Vagina (tissue), 2 donors: ENCODE results near the gene TPRN. TPM values are rescaled to one million over a fixed set of nuclear protein-coding genes. Genes with fewer than 3 reads are reported as not detected.

Source experiments
- DNase-seq, 2 donors: peaks; one replicate each; pipeline ENCODE4 v3.0.0-alpha.2; 2017; ENCODE audit errors: extremely low spot score in 2 of 2
- H3K27ac ChIP-seq: fragments of 200-600 bp; sonication (generic); one replicate; pipeline ENCODE4 v1.5.1; 2019
- H3K27me3 ChIP-seq: fragments of 200-600 bp; sonication (generic); one replicate; pipeline ENCODE4 v1.5.1; 2019
- H3K36me3 ChIP-seq, 2 donors: fragments of 200-600 bp; sonication (generic); one replicate each; pipeline ENCODE4 v1.5.1; 2017 to 2019
- H3K4me1 ChIP-seq: fragments of 200-600 bp; sonication (generic); one replicate; pipeline ENCODE4 v1.5.1; 2019
- H3K4me3 ChIP-seq, 2 donors: fragments of 200-600 bp; sonication (generic); 1 replicate in 1 of 2; 2 replicates in 1 of 2; pipeline ENCODE4 v1.5.1; 2016 to 2019
- H3K9me3 ChIP-seq: fragments of 200-600 bp; sonication (generic); one replicate; pipeline ENCODE4 v1.5.1; 2019
- POLR2A ChIP-seq, 2 donors: fragments of 450-650 bp; IDR thresholded peaks; one replicate each; pipeline ENCODE4 v1.6.1; 2017; ENCODE audit warnings: antibody characterized with exemption in 2 of 2, mild to moderate bottlenecking in 2 of 2, moderate library complexity in 2 of 2
- POLR2AphosphoS5 ChIP-seq, 2 donors: sonication (generic); formaldehyde crosslinking; IDR thresholded peaks; one replicate each; pipeline ENCODE4 v1.9.0; 2017; ENCODE audit warnings: antibody characterized with exemption in 2 of 2, mild to moderate bottlenecking in 2 of 2, low read depth in 1 of 2; ENCODE audit not compliant: insufficient read depth in 1 of 2
- intact Hi-C: fragments of 100-400 bp; cut with DNase I; formaldehyde crosslinking; loops from one replicate; pipeline ENCODE4 v1.15.1; 2023
- total RNA-seq: library from RNA; depleted of rRNA; stranded (reverse); fragments of >200 nt; gene quantifications from one replicate; pipeline ENCODE4 v1.2.3, GENCODE V29; 2016
- TF ChIP-seq, protein P1 (sequence below), 3 experiments: fragments of 450-650 bp in 2 of 3; fragments of 200-600 bp in 1 of 3; sonication (generic) in 1 of 3; IDR thresholded peaks; one replicate each; pipeline ENCODE4 v1.5.1; 2017 to 2019; ENCODE audit warnings: antibody characterized with exemption in 3 of 3, mild to moderate bottlenecking in 2 of 3, moderate library complexity in 2 of 3

The TPRN gene
- total RNA-seq, 1 donor from 2014 or later: 6.9 TPM

DNA sequence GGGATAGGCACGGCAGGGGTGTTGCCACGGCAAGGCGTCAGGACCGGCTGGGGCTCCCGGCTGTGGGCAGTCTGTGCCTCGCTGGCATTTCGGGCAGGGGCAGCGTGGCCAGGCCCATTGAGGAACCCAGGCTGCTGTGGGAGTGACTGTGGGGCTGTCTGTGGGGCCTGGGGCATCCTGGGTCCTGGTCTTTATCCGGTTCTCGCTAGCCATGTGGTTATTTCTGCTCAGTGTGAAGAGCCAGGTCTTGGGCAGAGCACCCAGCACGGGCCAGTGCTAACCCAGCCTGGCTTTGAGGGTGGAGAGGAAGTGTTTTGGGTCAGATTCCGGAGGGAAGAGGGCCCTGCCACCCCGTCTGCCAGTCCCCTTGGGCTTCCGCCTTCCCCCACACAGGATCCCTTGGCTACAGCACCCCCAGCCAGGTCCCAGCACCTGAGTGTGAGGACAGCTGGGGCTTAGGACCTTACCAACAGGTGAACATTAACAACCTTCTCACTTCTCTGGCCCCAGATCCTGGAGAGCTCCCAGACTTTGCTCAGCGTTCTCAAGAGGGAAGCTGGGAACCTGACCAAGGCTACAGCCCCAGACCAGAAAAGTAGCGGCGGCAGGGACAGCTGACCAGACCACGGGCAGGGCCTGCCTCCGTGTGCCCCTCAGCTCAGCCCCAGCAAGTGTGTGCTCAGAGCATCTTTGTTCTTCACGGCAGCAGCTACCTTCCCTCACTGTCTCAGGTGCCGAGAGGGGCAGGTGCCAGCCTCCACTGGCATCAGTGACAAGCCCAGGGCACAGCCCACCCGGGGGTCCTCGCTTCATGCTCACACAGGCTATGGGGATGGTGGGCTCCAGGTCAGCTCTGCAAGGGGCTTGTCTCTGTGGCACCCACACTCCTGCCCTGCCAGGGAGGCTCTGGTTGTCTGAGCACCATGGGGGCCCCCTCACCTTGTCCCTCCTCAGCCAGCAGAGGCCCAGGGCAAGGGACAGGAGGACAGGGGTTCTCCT, 10.9 kb downstream of the TPRN start:
- no peaks in the 10 kb centered on the region for H3K27me3 ChIP-seq
- no peak for TF ChIP-seq POLR2A (IDR thresholded peaks at IDR 0.05)
- intact Hi-C loops: loop anchor here (5.0 kb wide), 1 partner anchor 38 kb away; the partner anchor contains the start of genes CYSRT1 and RNF224
- peak overlapping the region; percentile 70 to 88 for H3K4me3 ChIP-seq
- H3K27ac ChIP-seq: peak overlapping the region; percentile 93
- peaks cover 55% of the 10 kb centered on the region for H3K4me1 ChIP-seq
- no peak for DNase-seq
- H3K36me3 ChIP-seq: peaks cover 0 to 15% of the 10 kb centered on the region in 2 donors
- no peaks in the 10 kb centered on the region for H3K9me3 ChIP-seq

DNA sequence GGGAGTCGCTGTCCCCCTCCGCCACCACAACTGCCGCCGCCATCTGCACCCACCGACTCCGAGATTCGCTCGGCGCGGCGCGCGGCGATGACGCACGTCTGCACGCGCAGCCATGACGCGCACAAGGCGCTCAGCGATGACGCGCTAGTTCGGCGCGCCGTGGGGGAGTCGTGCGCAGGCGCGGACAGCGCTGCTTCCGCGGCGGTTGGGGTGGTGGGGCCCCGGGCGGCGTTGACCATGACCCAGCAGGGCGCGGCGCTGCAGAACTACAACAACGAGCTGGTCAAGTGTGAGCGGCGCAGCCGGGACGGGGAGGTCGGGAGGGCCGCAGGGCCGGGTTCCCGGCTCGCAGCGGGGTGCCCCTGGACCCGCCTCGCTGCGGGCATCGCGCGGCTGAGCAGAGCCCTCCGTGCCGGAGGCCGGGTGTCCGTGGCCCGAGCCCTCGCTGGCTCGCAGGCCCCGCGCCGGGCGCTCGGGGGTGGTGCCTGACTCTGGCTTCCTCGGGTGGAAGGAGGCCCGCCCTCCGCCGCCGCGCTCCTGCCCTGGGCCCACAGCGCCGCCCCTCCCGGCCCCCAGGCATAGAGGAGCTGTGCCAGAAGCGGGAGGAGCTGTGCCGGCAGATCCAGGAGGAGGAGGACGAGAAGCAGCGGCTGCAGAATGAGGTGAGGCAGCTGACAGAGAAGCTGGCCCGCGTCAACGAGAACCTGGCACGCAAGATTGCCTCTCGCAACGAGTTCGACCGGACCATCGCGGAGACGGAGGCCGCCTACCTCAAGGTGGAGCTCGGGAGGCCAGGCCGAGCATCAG, 11.8 kb downstream of the TPRN start, which contains the start of the genes ANAPC2 and SSNA1:
ANAPC2 (minus strand) TSS at position 71 of the 807 bp plus-strand sequence; CDS start at position 43, 28 bp downstream.
SSNA1 (plus strand) TSS at position 187 of the 807 bp plus-strand sequence; CDS start at position 238, 51 bp downstream.
- peak in 1 of 2 donors; percentile 92 for DNase-seq
- Histone ChIP-seq H3K36me3 (peaks cover 0 to 20% of the 10 kb centered on the region in 2 donors), H3K27me3 (no peaks in the 10 kb centered on the region), H3K4me3 (peak within 1 kb of the TSS; percentile 70 to 88), H3K27ac (peak within 1 kb of the TSS; percentile 93), H3K9me3 (no peaks in the 10 kb centered on the region), H3K4me1 (peaks cover 50% of the 10 kb centered on the region)
- intact Hi-C loops: no loop called here
- TF ChIP-seq, protein P1, sequence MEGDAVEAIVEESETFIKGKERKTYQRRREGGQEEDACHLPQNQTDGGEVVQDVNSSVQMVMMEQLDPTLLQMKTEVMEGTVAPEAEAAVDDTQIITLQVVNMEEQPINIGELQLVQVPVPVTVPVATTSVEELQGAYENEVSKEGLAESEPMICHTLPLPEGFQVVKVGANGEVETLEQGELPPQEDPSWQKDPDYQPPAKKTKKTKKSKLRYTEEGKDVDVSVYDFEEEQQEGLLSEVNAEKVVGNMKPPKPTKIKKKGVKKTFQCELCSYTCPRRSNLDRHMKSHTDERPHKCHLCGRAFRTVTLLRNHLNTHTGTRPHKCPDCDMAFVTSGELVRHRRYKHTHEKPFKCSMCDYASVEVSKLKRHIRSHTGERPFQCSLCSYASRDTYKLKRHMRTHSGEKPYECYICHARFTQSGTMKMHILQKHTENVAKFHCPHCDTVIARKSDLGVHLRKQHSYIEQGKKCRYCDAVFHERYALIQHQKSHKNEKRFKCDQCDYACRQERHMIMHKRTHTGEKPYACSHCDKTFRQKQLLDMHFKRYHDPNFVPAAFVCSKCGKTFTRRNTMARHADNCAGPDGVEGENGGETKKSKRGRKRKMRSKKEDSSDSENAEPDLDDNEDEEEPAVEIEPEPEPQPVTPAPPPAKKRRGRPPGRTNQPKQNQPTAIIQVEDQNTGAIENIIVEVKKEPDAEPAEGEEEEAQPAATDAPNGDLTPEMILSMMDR (IDR thresholded peaks at IDR 0.05): peak in 1 of 3 experiments; percentile 23
- TF ChIP-seq POLR2A (IDR thresholded peaks at IDR 0.05) (peak in 1 of 2 donors; percentile 79), POLR2AphosphoS5 (IDR thresholded peaks at IDR 0.05; ENCODE audit: insufficient read depth in 1 of 2, low read depth in 1 of 2) (peak; percentile 89 to 95)

DNA sequence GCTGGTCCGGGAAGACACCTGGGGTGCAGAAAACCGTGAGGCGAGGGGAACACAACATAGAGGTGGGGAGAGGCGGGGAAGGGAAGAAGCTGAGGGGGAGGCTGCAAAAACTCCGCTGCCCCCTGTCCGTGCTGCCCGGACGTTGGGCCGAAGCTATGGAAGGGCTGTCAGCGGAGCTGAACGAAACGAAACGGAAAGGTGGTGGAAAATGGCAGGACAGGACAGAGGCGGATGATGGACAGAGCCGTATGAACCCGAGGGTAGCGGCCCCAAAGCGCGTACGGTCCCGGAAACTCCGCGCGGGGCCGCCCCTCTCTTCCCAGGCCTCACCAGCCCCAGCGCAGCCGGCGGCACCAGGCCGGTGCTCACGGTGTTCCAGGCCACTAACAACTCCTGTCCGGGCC, 12.5 kb downstream of the TPRN start:
- peaks cover 0 to 26% of the 10 kb centered on the region in 2 donors for H3K36me3 ChIP-seq
- intact Hi-C loops: no loop called here
- H3K27ac ChIP-seq: peak overlapping the region; percentile 93
- TF ChIP-seq POLR2A (IDR thresholded peaks at IDR 0.05) (no peak), POLR2AphosphoS5 (IDR thresholded peaks at IDR 0.05; ENCODE audit: insufficient read depth in 1 of 2, low read depth in 1 of 2) (no peak)
- TF ChIP-seq, protein P1 (IDR thresholded peaks at IDR 0.05): no peak
- peaks cover 50% of the 10 kb centered on the region for H3K4me1 ChIP-seq
- H3K27me3 ChIP-seq: no peaks in the 10 kb centered on the region
- peak overlapping the region; percentile 70 to 88 for H3K4me3 ChIP-seq
- DNase-seq: no peak
- no peaks in the 10 kb centered on the region for H3K9me3 ChIP-seq

- Histone ChIP-seq H3K36me3 (peaks cover 0 to 33% of the 10 kb centered on the region in 2 donors), H3K9me3 (no peaks in the 10 kb centered on the region), H3K4me3 (peak overlapping the region; percentile 70 to 88), H3K27me3 (no peaks in the 10 kb centered on the region), H3K4me1 (peaks cover 50% of the 10 kb centered on the region), H3K27ac (no peak overlapping the region)
- TF ChIP-seq POLR2AphosphoS5 (IDR thresholded peaks at IDR 0.05; ENCODE audit: insufficient read depth in 1 of 2, low read depth in 1 of 2) (no peak), POLR2A (IDR thresholded peaks at IDR 0.05) (no peak)
- TF ChIP-seq, protein P1 (IDR thresholded peaks at IDR 0.05): no peak
- DNase-seq: no peak
- intact Hi-C loops: no loop called here
These were observed 13.2 kb downstream of the TPRN start for GRCh38 chr9:137187386-137187785.

DNA sequence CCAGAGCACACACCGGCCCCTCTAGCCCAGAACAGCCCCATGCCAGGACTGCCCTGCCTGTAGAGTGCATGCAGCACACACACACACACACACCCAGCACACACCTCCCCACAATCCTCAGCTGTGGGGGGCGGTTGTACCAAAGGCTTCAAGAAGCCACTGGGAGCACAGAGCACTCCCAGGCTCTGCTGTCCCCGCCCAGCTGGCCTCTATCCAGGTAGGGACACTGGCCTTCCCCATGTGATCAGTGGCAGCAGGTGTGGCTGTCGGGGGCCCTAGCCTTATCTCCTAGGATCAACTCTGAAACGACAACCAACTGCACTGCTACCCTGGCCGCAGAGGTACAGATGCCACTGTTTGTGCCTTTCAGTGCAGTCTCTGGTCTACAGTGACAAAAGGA, 14.2 kb downstream of the TPRN start:
- no peak for DNase-seq
- intact Hi-C loops: no loop called here
- Histone ChIP-seq H3K27ac (no peak overlapping the region), H3K36me3 (peaks cover 0 to 43% of the 10 kb centered on the region in 2 donors), H3K4me3 (peak overlapping the region in 1 of 2 donors; percentile 11), H3K27me3 (no peaks in the 10 kb centered on the region), H3K9me3 (no peaks in the 10 kb centered on the region), H3K4me1 (peaks cover 50% of the 10 kb centered on the region)
- TF ChIP-seq, protein P1 (IDR thresholded peaks at IDR 0.05): no peak
- no peak for TF ChIP-seq POLR2A (IDR thresholded peaks at IDR 0.05)
- TF ChIP-seq POLR2AphosphoS5 (IDR thresholded peaks at IDR 0.05; ENCODE audit: insufficient read depth in 1 of 2, low read depth in 1 of 2): no peak
